Measurements from ENCODE around the gene SLC35F4. TPM values are rescaled to one million over a fixed set of nuclear protein-coding genes. Genes with fewer than 3 reads are reported as not detected.

The SLC35F4 gene
- total RNA-seq, 2 experiments from 2014 or later = not detected

- intact Hi-C loops (cut with DNase I, micrococcal nuclease) = no loop called here
- ATAC-seq (ENCODE audit: poor library complexity) (no peak), DNase-seq (no peak)
- CTCF ChIA-PET = no interaction called here
- POLR2A ChIA-PET = no interaction called here
- no peaks in the 10 kb centered on the region for H3K9me3 Mint-ChIP-seq
- Histone ChIP-seq H3K36me3 (ENCODE audit: insufficient read depth, low read length) (no peaks in the 10 kb centered on the region), H3K4me3 (ENCODE audit: low read length) (no peak overlapping the region), H3K4me1 (ENCODE audit: insufficient read depth, low read length) (no peaks in the 10 kb centered on the region), H3K27ac (ENCODE audit: low read depth in 1 of 2, low read length in 2 of 2) (no peak overlapping the region), H3K27me3 (ENCODE audit: control insufficient read depth in 1 of 2, insufficient read depth in 2 of 2, low read length in 2 of 2) (no peaks in the 10 kb centered on the region), H3K9me3 (ENCODE audit: control insufficient read depth in 1 of 2, insufficient read depth in 1 of 2, low read length in 2 of 2) (no peaks in the 10 kb centered on the region)
- H3K4me3 Mint-ChIP-seq = no peak overlapping the region
- H3K27me3 Mint-ChIP-seq = peaks cover 11% of the 10 kb centered on the region
- no peak for TF ChIP-seq CTCF (IDR thresholded peaks at IDR 0.05)
- H3K4me1 Mint-ChIP-seq (ENCODE audit: low read depth) = no peaks in the 10 kb centered on the region
- H3K36me3 Mint-ChIP-seq (ENCODE audit: low read depth) = no peaks in the 10 kb centered on the region
- no peak overlapping the region for H3K27ac Mint-ChIP-seq
Measured at GRCh38 chr14:57846596-57846995, 19.3 kb downstream of the SLC35F4 start.

GRCh38 chr14:57845802-57846531, 19.9 kb downstream of the SLC35F4 start:
- H3K9me3 Mint-ChIP-seq = no peaks in the 10 kb centered on the region
- Histone ChIP-seq H3K4me1 (ENCODE audit: insufficient read depth, low read length) (no peaks in the 10 kb centered on the region), H3K4me3 (ENCODE audit: low read length) (no peak overlapping the region), H3K27ac (ENCODE audit: low read depth in 1 of 2, low read length in 2 of 2) (no peak overlapping the region), H3K36me3 (ENCODE audit: insufficient read depth, low read length) (no peaks in the 10 kb centered on the region), H3K27me3 (ENCODE audit: control insufficient read depth in 1 of 2, insufficient read depth in 2 of 2, low read length in 2 of 2) (no peaks in the 10 kb centered on the region), H3K9me3 (ENCODE audit: control insufficient read depth in 1 of 2, insufficient read depth in 1 of 2, low read length in 2 of 2) (no peaks in the 10 kb centered on the region)
- DNase-seq = no peak
- intact Hi-C loops (cut with DNase I, micrococcal nuclease) = no loop called here
- no peak overlapping the region for H3K4me3 Mint-ChIP-seq
- H3K36me3 Mint-ChIP-seq (ENCODE audit: low read depth) = no peaks in the 10 kb centered on the region
- ChIA-PET POLR2A (no interaction called here), CTCF (no interaction called here)
- H3K27ac Mint-ChIP-seq = no peak overlapping the region
- TF ChIP-seq CTCF (IDR thresholded peaks at IDR 0.05) = no peak
- no peak for ATAC-seq (ENCODE audit: poor library complexity)
- H3K4me1 Mint-ChIP-seq (ENCODE audit: low read depth) = no peaks in the 10 kb centered on the region
- H3K27me3 Mint-ChIP-seq = peaks cover 11% of the 10 kb centered on the region

GRCh38 chr14:57845316-57845715, 20.6 kb downstream of the SLC35F4 start:
- Mint-ChIP-seq H3K27ac (no peak overlapping the region), H3K4me1 (ENCODE audit: low read depth) (no peaks in the 10 kb centered on the region), H3K9me3 (no peaks in the 10 kb centered on the region), H3K36me3 (ENCODE audit: low read depth) (no peaks in the 10 kb centered on the region), H3K27me3 (peaks cover 11% of the 10 kb centered on the region), H3K4me3 (no peak overlapping the region)
- ATAC-seq (ENCODE audit: poor library complexity) = no peak
- H3K4me1 ChIP-seq (ENCODE audit: insufficient read depth, low read length) = no peaks in the 10 kb centered on the region
- H3K4me3 ChIP-seq (ENCODE audit: low read length) = no peak overlapping the region
- ChIA-PET CTCF (no interaction called here), POLR2A (no interaction called here)
- H3K9me3 ChIP-seq (ENCODE audit: control insufficient read depth in 1 of 2, insufficient read depth in 1 of 2, low read length in 2 of 2) = no peaks in the 10 kb centered on the region
- no peaks in the 10 kb centered on the region for H3K27me3 ChIP-seq (ENCODE audit: control insufficient read depth in 1 of 2, insufficient read depth in 2 of 2, low read length in 2 of 2)
- DNase-seq = no peak
- intact Hi-C loops (cut with DNase I, micrococcal nuclease) = no loop called here
- H3K27ac ChIP-seq (ENCODE audit: low read depth in 1 of 2, low read length in 2 of 2) = no peak overlapping the region
- H3K36me3 ChIP-seq (ENCODE audit: insufficient read depth, low read length) = no peaks in the 10 kb centered on the region
- no peak for TF ChIP-seq CTCF (IDR thresholded peaks at IDR 0.05)
